ENCODE measurements around the gene CLNK.

CLNK gene, protein sequence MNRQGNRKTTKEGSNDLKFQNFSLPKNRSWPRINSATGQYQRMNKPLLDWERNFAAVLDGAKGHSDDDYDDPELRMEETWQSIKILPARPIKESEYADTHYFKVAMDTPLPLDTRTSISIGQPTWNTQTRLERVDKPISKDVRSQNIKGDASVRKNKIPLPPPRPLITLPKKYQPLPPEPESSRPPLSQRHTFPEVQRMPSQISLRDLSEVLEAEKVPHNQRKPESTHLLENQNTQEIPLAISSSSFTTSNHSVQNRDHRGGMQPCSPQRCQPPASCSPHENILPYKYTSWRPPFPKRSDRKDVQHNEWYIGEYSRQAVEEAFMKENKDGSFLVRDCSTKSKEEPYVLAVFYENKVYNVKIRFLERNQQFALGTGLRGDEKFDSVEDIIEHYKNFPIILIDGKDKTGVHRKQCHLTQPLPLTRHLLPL

GRCh38 chr4:10684631-10685030 lies at the start of gene CLNK:
CLNK (minus strand) TSS chr4:10684768; CDS start chr4:10667869, 16,899 bp downstream.
- no peak for FAIRE-seq

- FAIRE-seq: no peak
Observed at GRCh38 chr4:10733481-10734062, 49.0 kb upstream of the CLNK start.

DNA sequence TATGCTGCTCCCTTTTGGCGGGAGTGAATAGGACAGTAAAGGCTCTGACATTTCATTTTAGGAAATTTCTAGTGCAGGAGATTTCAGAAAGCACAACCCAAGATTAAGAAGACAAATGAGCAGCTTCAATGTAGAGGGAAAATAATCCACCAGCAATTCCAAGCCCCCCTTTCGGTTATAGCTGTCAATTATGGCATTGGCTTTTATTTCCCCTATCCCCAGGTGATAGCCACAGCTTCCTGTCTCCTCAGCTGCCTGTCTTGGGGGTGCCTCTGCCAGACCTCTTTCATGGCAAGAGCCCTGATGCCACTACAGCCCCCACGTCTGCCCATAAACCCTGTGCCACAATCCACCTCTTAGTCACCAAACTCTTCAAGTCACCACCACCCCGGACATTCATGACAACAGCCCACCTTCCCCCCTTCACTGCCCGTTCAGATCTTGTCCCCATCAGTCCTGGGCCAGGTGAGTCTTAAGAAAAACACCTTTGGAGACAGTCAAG lies 48.4 kb upstream of the CLNK start:
- FAIRE-seq: no peak

DNA sequence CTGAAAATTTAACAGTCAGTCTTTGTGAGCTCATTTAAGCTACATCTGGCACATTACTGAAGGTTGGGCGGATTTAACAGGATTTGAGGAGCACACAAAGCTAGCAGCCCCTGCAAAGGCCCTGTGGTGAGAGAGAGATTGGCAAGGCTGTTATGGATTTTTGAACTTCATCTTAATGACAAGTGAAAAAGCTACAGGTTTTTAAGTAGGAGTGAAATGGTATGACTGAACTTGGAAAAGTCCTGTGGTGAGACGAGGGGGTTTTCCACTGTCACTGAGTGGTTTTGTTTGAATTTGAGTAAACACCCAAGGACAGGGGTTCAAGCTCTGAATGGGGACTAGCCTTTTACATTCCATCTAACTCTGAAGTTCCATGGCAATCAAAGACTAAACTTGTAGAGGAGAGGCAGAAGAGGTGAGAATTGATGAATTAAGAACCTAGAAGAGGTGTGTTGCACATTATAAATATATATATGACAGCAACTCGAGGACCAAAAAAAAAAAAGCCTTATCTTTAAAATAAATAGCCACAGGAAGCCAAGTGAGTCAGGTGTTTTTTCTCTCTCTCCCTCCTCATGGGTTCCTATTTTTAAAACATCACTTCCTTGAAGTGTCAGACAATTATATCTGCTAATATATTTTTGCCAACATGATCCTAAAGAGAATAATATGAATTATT lies 47.8 kb upstream of the CLNK start:
- FAIRE-seq: no peak

GRCh38 chr4:10731690-10732089 lies 47.1 kb upstream of the CLNK start:
- no peak for FAIRE-seq

DNA sequence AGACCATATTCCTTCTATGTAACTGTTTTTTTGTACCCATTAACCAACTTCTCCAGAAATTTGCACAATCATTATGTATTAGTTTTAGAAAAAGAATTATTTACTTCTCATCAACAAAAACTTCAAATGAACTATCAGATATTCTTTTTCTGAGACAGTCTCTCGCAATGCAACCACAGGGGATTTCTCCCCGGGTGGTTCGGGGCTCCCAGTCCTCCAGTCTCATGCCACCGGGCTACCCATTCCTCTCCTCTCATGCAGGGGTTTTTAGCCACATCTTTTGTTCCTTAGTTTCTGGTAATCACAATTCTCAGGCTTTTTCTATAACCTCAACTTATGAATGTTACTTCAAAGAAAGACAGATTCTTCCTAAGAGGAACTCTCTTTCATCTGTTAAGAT lies 46.6 kb upstream of the CLNK start:
- no peak for FAIRE-seq

- no peak for FAIRE-seq
Observed at GRCh38 chr4:10730590-10730989, 46.0 kb upstream of the CLNK start.

- FAIRE-seq: no peak
Observed at GRCh38 chr4:10730019-10730418, 45.5 kb upstream of the CLNK start.

GRCh38 chr4:10729366-10729765 lies 44.8 kb upstream of the CLNK start:
- no peak for FAIRE-seq

DNA sequence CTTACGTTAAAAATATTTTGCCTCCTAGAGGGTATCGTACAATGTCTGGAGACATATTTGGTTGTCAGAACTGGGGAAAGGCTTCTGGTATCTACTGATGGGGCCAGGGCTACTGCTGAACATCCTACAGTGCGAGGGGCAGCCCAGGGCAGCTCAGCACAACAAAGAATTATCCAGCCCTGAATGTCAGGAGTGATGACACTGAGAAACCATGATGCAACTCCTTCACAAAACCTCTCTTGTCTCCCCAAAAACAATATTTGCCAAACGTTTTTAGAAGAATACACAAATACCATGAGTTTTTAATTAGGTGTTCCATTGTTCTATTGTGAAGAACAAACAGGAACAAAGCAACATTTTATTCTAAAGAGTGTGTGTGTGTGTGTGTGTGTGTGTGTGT lies 43.4 kb upstream of the CLNK start:
- FAIRE-seq: no peak

GRCh38 chr4:10727140-10727880 lies 42.7 kb upstream of the CLNK start:
- no peak for FAIRE-seq

DNA sequence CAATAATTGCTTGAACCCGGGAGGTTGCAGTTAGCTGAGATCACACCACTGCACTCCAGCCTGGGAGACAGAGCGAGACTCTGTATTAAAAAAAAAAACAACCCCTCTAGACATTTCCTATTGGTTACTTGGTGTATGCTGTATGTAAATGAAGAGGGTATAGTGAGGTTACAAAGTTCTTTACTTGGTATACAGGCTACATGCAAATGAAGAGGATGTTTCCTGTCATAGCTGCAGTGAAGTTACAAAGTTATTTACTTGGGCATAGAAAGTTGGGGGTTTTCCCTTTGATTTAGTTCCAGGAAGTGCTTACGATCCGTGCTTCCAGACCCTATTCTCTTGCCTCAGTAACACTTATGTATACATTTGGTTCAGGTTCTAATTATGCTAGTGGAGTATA lies 38.4 kb upstream of the CLNK start:
- FAIRE-seq: no peak

GRCh38 chr4:10721616-10722015 lies 37.0 kb upstream of the CLNK start:
- no peak for FAIRE-seq

DNA sequence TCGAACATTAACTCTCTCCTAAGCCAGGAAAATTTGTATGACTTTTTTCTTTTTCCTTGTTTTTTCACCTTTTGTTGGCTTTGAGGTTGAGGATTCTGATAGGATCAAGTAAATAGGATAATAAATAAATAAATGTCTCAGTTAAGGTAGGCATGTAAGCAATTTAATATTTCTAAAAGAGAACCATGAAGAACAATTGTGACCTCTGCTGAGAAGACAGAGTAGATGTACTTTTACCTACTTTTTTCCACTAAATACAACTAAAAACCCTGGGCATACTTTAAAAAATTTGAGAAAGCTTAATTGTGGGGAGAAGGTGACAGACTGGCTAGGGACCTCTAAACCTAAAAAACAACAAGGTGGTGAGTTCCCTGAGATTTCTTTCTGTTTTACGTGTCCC lies 31.6 kb upstream of the CLNK start:
- FAIRE-seq: no peak

- no peak for FAIRE-seq
Observed at GRCh38 chr4:10715696-10716095, 31.1 kb upstream of the CLNK start.

GRCh38 chr4:10715135-10715534 lies 30.6 kb upstream of the CLNK start:
- no peak for FAIRE-seq

DNA sequence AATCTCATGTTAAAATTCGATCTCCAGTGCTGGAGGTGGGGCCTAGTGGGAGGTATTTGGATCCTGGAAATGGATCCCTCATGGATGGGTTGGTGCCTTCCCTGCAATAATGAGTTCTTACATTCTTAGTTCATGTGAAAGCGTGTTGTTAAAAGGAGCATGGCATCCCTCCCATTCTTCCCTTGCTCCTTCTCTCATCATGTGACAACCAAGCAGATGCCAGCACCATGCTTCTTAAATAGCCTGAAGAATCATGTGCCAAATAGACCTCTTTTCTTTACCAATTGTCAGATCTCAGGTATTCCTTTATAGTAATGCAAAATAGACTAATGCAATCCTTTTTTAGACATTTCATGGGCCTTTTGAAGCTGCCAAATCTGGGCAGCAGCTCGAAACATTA lies 29.0 kb upstream of the CLNK start:
- FAIRE-seq: no peak

DNA sequence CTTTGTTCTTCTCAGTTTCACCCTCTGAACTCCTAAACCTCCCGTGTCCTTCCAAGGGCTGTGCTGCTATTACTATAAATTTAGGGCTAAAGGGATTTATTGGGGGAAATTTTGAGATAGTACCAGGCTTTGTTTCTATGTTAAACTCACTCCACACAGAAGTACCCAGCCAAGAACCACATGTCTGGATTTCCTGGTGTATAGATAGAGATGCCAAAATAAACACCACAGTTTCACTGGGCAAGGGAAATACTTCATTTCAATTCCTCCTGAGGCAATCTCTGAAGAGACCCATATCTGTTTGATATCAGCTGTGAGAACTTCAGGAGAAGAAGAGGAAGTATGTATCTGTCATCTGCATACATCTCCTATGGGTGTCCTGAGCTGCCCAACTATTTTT lies 21.7 kb upstream of the CLNK start:
- FAIRE-seq: no peak

DNA sequence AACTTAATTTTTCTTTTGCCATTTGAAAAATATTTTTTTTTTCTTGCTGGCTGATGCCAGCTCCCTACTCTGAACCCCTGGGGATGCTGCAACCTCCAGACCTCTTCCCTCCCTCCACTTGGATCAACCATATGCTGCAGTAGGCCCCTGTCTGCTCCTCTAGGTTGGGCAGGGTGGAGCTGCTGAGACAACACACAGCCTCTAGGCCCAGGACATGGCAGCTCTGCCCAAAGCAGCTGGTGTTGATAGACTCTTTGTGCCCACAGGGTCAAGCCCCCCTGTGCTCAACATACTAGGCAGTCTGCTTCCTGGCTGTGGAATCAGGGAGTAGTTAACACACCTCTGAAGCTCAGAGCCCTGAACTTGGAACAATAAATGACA lies 19.9 kb upstream of the CLNK start:
- no peak for FAIRE-seq

GRCh38 chr4:10703766-10704429 lies 19.3 kb upstream of the CLNK start:
- no peak for FAIRE-seq

DNA sequence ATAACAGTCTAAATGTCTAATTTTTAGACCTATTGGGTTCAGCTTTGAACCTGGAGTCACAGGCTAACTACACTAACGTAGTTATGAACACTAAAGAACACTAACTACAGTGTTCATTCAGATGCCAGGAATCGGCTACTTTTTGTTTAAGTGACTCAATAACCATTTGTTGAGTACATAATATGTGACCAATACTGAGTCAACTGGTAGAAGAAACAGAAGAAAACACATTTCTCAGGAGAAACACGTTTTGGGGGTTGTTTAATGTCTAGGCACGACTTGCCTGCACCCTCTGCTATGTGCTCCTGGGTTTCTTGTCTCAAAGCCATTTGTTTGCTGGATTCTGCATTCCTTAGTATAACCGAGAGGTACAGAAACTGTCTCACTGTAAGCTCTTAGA lies 18.6 kb upstream of the CLNK start:
- no peak for FAIRE-seq

DNA sequence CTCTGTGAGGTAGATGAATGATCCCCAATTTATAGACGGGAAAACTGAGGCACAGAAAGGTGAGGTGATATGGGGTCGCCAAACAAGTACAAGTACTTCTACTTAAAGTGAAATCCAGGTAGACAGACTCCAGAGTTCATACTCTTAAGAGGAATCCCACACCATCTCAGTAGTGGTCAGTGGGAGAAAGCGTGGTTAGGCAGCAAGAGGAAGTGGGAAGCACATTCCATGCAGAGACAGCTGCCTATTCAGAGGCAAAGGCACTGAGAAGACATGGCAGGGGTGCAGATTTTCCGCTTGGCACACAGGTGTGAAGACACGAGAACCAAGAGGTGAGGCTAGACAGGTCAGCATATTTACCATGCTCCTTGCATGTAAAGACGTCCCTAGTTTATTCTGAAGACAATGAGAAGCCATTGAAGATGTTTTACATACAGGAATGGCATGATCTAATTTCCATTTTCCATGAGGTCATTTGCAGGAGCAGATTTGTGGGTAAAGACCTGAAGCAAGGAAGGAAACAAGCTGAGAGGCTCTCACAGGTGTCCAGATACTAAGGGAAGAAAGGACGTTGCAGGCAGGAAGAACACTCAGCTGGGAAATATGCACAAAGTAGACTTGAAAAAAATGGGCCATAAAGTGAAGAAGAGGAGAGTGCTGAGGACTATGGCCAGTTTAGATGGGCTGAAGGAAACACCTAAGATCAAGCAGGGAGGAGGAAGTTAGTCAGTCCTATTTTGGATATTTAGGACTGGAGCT lies 17.3 kb upstream of the CLNK start:
- no peak for FAIRE-seq
